Skeletal muscle tissue (tissue), 4 donors: ENCODE results near the gene LAS1L. TPM values are rescaled to one million over a fixed set of nuclear protein-coding genes. Genes with fewer than 3 reads are reported as not detected.

Source experiments
- H3K27ac ChIP-seq: one replicate; pipeline ENCODE4 v1.7.0; 2013; ENCODE audit warnings: mild to moderate bottlenecking, low read depth, low read length, inconsistent platforms
- H3K27me3 ChIP-seq, 3 donors: one replicate each; pipeline ENCODE4 v1.7.0; 2013; ENCODE audit warnings: low read length in 3 of 3; ENCODE audit not compliant: control insufficient read depth in 3 of 3, insufficient read depth in 3 of 3
- H3K36me3 ChIP-seq, 3 donors: one replicate each; pipeline ENCODE4 v1.7.0; 2013; ENCODE audit warnings: low read length in 3 of 3; ENCODE audit not compliant: control insufficient read depth in 3 of 3, insufficient read depth in 3 of 3
- H3K4me1 ChIP-seq, 3 donors: one replicate each; pipeline ENCODE4 v1.7.0; 2013; ENCODE audit warnings: low read length in 3 of 3, mild to moderate bottlenecking in 3 of 3; ENCODE audit not compliant: control insufficient read depth in 3 of 3, insufficient read depth in 3 of 3
- H3K4me3 ChIP-seq, 3 donors: one replicate each; pipeline ENCODE4 v1.7.0; 2013; ENCODE audit warnings: low read length in 3 of 3
- H3K9ac ChIP-seq, 3 donors: one replicate each; pipeline ENCODE4 v1.7.0; 2013; ENCODE audit warnings: low read length in 3 of 3, mild to moderate bottlenecking in 3 of 3, moderate library complexity in 2 of 3, low read depth in 1 of 3
- H3K9me3 ChIP-seq, 3 donors: one replicate each; pipeline ENCODE4 v1.7.0; 2013; ENCODE audit warnings: low read length in 3 of 3; ENCODE audit not compliant: control insufficient read depth in 3 of 3
- total RNA-seq: library from RNA; depleted of rRNA; stranded (reverse); fragments of >200 nt; gene quantifications from one replicate; pipeline ENCODE4 v1.2.3, GENCODE V29; 2014
- donor health status: Osteomylitis.

The LAS1L gene
- total RNA-seq, 1 donor from 2014 or later: 14.1 TPM

GRCh38 chrX:65551489-65552339 is 17.1 kb upstream of the LAS1L start:
- Histone ChIP-seq H3K27me3 (no peaks in the 10 kb centered on the region), H3K27ac (no peak overlapping the region), H3K36me3 (no peaks in the 10 kb centered on the region), H3K9me3 (no peaks in the 10 kb centered on the region), H3K4me3 (no peak overlapping the region), H3K9ac (no peak overlapping the region), H3K4me1 (no peaks in the 10 kb centered on the region)

GRCh38 chrX:65551086-65551485 is 16.5 kb upstream of the LAS1L start:
- H3K9ac ChIP-seq: no peak overlapping the region
- no peaks in the 10 kb centered on the region for H3K9me3 ChIP-seq
- no peaks in the 10 kb centered on the region for H3K36me3 ChIP-seq
- no peaks in the 10 kb centered on the region for H3K4me1 ChIP-seq
- H3K27ac ChIP-seq: no peak overlapping the region
- H3K4me3 ChIP-seq: no peak overlapping the region
- no peaks in the 10 kb centered on the region for H3K27me3 ChIP-seq

- Histone ChIP-seq H3K27ac (no peak overlapping the region), H3K9me3 (no peaks in the 10 kb centered on the region), H3K4me3 (no peak overlapping the region), H3K9ac (no peak overlapping the region), H3K4me1 (no peaks in the 10 kb centered on the region), H3K27me3 (no peaks in the 10 kb centered on the region), H3K36me3 (no peaks in the 10 kb centered on the region)
These were observed 10.9 kb upstream of the LAS1L start for GRCh38 chrX:65545456-65545855.

GRCh38 chrX:65537229-65537628 is 2.6 kb upstream of the LAS1L start:
- Histone ChIP-seq H3K9ac (no peak overlapping the region), H3K27ac (no peak overlapping the region), H3K27me3 (no peaks in the 10 kb centered on the region), H3K4me3 (no peak overlapping the region), H3K36me3 (peaks cover 0 to 1% (median 0%) of the 10 kb centered on the region in 3 donors), H3K4me1 (peaks cover 10 to 17% (median 11%) of the 10 kb centered on the region in 3 donors), H3K9me3 (no peaks in the 10 kb centered on the region)

- Histone ChIP-seq H3K27ac (no peak overlapping the region), H3K9ac (no peak overlapping the region), H3K27me3 (no peaks in the 10 kb centered on the region), H3K4me3 (no peak overlapping the region), H3K4me1 (peaks cover 10 to 17% (median 11%) of the 10 kb centered on the region in 3 donors), H3K9me3 (no peaks in the 10 kb centered on the region), H3K36me3 (peaks cover under 1 to 3% (median 2%) of the 10 kb centered on the region in 3 donors)
These were observed 1.7 kb upstream of the LAS1L start for GRCh38 chrX:65536291-65536690.

GRCh38 chrX:65532016-65532415 is 2.6 kb downstream of the LAS1L start:
- H3K36me3 ChIP-seq: peaks cover 6 to 16% (median 11%) of the 10 kb centered on the region in 3 donors
- no peaks in the 10 kb centered on the region for H3K27me3 ChIP-seq
- H3K9ac ChIP-seq: no peak overlapping the region
- peaks cover 10 to 26% (median 17%) of the 10 kb centered on the region in 3 donors for H3K4me1 ChIP-seq
- no peaks in the 10 kb centered on the region for H3K9me3 ChIP-seq
- no peak overlapping the region for H3K4me3 ChIP-seq
- H3K27ac ChIP-seq: no peak overlapping the region

GRCh38 chrX:65528705-65529340 is 5.8 kb downstream of the LAS1L start:
- no peak overlapping the region for H3K9ac ChIP-seq
- H3K27me3 ChIP-seq: no peaks in the 10 kb centered on the region
- H3K27ac ChIP-seq: no peak overlapping the region
- no peak overlapping the region for H3K4me3 ChIP-seq
- peaks cover 12 to 32% (median 14%) of the 10 kb centered on the region in 3 donors for H3K36me3 ChIP-seq
- no peaks in the 10 kb centered on the region for H3K9me3 ChIP-seq
- peaks cover 10 to 22% (median 17%) of the 10 kb centered on the region in 3 donors for H3K4me1 ChIP-seq

GRCh38 chrX:65528293-65528692 is 6.3 kb downstream of the LAS1L start:
- no peaks in the 10 kb centered on the region for H3K9me3 ChIP-seq

GRCh38 chrX:65524139-65524538 is 10.4 kb downstream of the LAS1L start:
- peaks cover 0 to 9% (median 6%) of the 10 kb centered on the region in 3 donors for H3K4me1 ChIP-seq
- H3K9ac ChIP-seq: no peak overlapping the region
- H3K9me3 ChIP-seq: no peaks in the 10 kb centered on the region
- H3K4me3 ChIP-seq: no peak overlapping the region
- peaks cover 0 to 3% (median 0%) of the 10 kb centered on the region in 3 donors for H3K27me3 ChIP-seq
- H3K36me3 ChIP-seq: peaks cover 35 to 55% (median 41%) of the 10 kb centered on the region in 3 donors
- H3K27ac ChIP-seq: no peak overlapping the region

More at GRCh38 chrX:65528293-65528692, 6.3 kb downstream of the LAS1L start:
- peaks cover 17 to 35% (median 18%) of the 10 kb centered on the region in 3 donors for H3K36me3 ChIP-seq
- no peak overlapping the region for H3K4me3 ChIP-seq
- H3K4me1 ChIP-seq: peaks cover 4 to 17% (median 11%) of the 10 kb centered on the region in 3 donors
- H3K27ac ChIP-seq: no peak overlapping the region
- H3K27me3 ChIP-seq: no peaks in the 10 kb centered on the region
- H3K9ac ChIP-seq: no peak overlapping the region
